Measurements from ENCODE around the gene GLRX. TPM values are rescaled to one million over a fixed set of nuclear protein-coding genes. Genes with fewer than 3 reads are reported as not detected.
"Not testable (repeated sequence)": the region's sequence is repeated elsewhere in the genome, so short reads cannot be mapped to it uniquely, and the experiment has no call there.

Gene GLRX
- polyA plus RNA-seq, 2 of the 4 experiments (the other 2 are of a cell fraction), result 106 to 329 TPM

- TF ChIP-seq CBX2 (IDR thresholded peaks at IDR 0.05; ENCODE audit: borderline replicate concordance, low read depth), result no peak
- TF ChIP-seq BCL3 (IDR thresholded peaks at IDR 0.05), result no peak
These were observed 34.0 kb upstream of the GLRX start (continued) for GRCh38 chr5:95856501-95856981.

GRCh38 chr5:95853490-95853889, 31.0 kb upstream of the GLRX start:
- H3K4me1 ChIP-seq, result peaks cover 10% of the 10 kb centered on the region
- ATAC-seq (no peak), FAIRE-seq (no peak), DNase-seq (ENCODE audit: low read depth in 1 of 2, low spot score in 1 of 2) (no peak)
- ChIA-PET POLR2A (no interaction called here), CTCF (interaction anchor here (0.9 to 23.4 kb wide), 6 partner anchors 10 to 483 kb away, joined by 3 to 469 read pairs (median 5); partner anchors contain the start of gene RFESD)
- H3K27ac ChIP-seq, result no peak overlapping the region
- WGBS (ENCODE audit: missing lambda C conversion rate), result 61% methylated on average over 3 of the region's 3 CpGs
- TF ChIP-seq ZSCAN20 (CRISPR knock-in tag; IDR thresholded peaks at IDR 0.05), result no peak
- no peak for TF ChIP-seq JUN (IDR thresholded peaks at IDR 0.05)
- TF ChIP-seq KDM1A (IDR thresholded peaks at IDR 0.05; ENCODE audit: low read depth), result no peak
- no peak for TF ChIP-seq BHLHE40 (IDR thresholded peaks at IDR 0.05; ENCODE audit: low read depth, low read length)
- no peak for TF ChIP-seq CBX8 (IDR thresholded peaks at IDR 0.05)
- TF ChIP-seq RCOR1 (IDR thresholded peaks at IDR 0.05; ENCODE audit: low read depth, low read length), result no peak
- no peak for TF ChIP-seq CHD2 (IDR thresholded peaks at IDR 0.05; ENCODE audit: low read length, partially characterized antibody)
- TF ChIP-seq HES2 (IDR thresholded peaks at IDR 0.05), result no peak
- no peak for TF ChIP-seq E2F6 (IDR thresholded peaks at IDR 0.05; ENCODE audit: borderline replicate concordance, low read depth)
- no peak for TF ChIP-seq MYC (IDR thresholded peaks at IDR 0.05; ENCODE audit: borderline replicate concordance, low read length)
- TF ChIP-seq EHF (CRISPR knock-in tag; IDR thresholded peaks at IDR 0.05), result no peak
- TF ChIP-seq KDM5A (IDR thresholded peaks at IDR 0.05), result no peak
- TF ChIP-seq MAX (IDR thresholded peaks at IDR 0.05), result no peak
- H3K9me3 ChIP-seq, result no peaks in the 10 kb centered on the region
- no peak overlapping the region for H3K4me2 ChIP-seq
- no peak overlapping the region for H3K4me3 ChIP-seq

- Histone ChIP-seq H3K9me3 (no peaks in the 10 kb centered on the region), H3K4me3 (no peak overlapping the region), H3K4me2 (no peak overlapping the region), H3K4me1 (0 out of 3 replicates have a peak, but pooled peaks cover 1% of the 10 kb centered on the region), H3K27ac (no peak overlapping the region)
- FAIRE-seq (no peak), DNase-seq (ENCODE audit: low read depth in 1 of 2, low spot score in 1 of 2) (no peak), ATAC-seq (no peak)
- CTCF ChIA-PET, result interaction anchor here (0.7 to 23.4 kb wide), 7 partner anchors 9 to 493 kb away, joined by 3 to 469 read pairs (median 4); partner anchors contain the start of genes GLRX and RFESD
- 88% methylated on average over 5 of the region's 5 CpGs for WGBS (ENCODE audit: missing lambda C conversion rate)
- POLR2A ChIA-PET, result no interaction called here
- TF ChIP-seq MAX (IDR thresholded peaks at IDR 0.05) (no peak), ZC3H11A (IDR thresholded peaks at IDR 0.05) (no peak), SREBF2 (IDR thresholded peaks at IDR 0.05) (no peak)
These were observed 30.0 kb upstream of the GLRX start for GRCh38 chr5:95852567-95852966.

GRCh38 chr5:95851141-95851540, 28.6 kb upstream of the GLRX start:
- H3K4me2 ChIP-seq; H3K9me3 ChIP-seq; DNase-seq (ENCODE audit: low read depth in 1 of 2, low spot score in 1 of 2); POLR2A ChIA-PET; H3K27ac ChIP-seq; ATAC-seq; FAIRE-seq; H3K4me3 ChIP-seq; H3K4me1 ChIP-seq: not testable (repeated sequence)
- WGBS (ENCODE audit: missing lambda C conversion rate), result 95% methylated on average over 13 of the region's 34 CpGs
- CTCF ChIA-PET, result interaction anchor here (0.8 to 23.4 kb wide), 5 partner anchors 9 to 494 kb away, joined by 3 to 469 read pairs (median 14); partner anchors contain the start of gene RFESD

Measured in A549 (cell line).